Stimulated activated CD8-positive, alpha-beta memory T cell treated with anti-CD3 and anti-CD28 coated beads, Interleukin-4, amount 100 ng/mL, for 1 hour (primary cell): ENCODE results near the gene CDC42EP4.
A peak's percentile ranks its signal among the peaks of the same experiment; 100 is the strongest.

ENCODE experiments used
- DNase-seq, 2 donors: peaks; one replicate each; pipeline ENCODE4 v3.0.0-alpha.2; 2020; ENCODE audit warnings: low read depth in 2 of 2, low spot score in 1 of 2

The CDC42EP4 gene

DNA sequence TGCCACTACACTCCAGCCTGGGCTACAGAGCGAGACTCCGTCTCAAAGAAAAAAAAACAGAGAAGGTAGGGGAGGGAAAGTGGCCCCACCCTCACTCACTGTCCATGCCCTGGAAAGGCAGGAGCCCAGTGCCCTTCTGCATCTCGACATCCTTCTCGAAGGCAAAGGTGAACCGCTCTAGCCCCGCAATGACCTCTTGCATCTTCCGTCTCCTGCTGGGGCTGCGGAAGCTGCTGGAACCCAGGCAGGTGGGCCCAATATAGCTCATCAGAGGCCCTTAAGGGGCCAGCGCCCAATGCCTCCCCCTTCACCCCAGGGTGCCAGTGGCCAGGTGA is 50.2 kb downstream of the CDC42EP4 start, which contains the start of gene CPSF4L:
Gene CPSF4L, minus strand, starts transcription at position 264 of the 335 bp plus-strand sequence. Its CDS starts 62 bp downstream, at position 202.
- no peak for DNase-seq

DNA sequence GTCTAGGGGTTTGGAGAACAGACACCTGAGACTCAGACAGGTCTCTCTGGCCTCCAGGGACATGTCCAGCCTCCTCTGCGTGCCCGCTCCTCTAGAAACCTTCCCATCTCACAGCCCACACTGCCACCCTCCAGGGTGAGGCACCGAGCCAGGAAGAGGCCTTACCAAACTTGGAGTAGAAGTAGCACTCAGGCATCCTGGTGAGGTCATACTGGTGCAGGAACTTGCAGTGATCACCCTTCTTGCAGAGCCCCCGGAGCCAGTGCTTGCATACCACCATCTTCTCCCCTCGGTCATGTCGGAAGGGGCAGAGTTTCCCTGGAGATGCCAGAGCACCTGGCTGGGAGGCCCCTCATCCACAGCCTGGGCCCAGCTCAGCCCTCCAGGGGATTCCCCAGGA is 54.3 kb downstream of the CDC42EP4 start:
- no peak for DNase-seq

DNA sequence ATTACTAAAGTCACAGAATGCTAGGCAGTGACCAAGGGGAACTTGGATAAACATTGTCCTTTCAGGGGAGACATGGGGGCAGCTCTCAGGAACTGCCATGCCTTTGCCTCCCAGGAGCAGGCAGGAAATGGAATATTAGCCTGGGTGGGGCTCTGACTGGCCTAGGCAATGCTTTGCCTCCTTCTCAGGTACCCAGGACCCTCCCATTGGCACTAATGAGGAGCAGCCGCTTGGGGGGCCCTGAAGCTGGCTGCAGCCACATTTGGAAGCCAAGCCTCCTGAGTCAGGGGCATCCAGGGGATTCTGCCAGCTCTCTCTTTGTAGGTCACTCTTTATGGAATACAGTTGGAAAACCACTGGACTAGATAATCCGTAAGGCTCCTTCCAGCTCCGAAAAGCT is 55.6 kb downstream of the CDC42EP4 start:
- no peak for DNase-seq

DNA sequence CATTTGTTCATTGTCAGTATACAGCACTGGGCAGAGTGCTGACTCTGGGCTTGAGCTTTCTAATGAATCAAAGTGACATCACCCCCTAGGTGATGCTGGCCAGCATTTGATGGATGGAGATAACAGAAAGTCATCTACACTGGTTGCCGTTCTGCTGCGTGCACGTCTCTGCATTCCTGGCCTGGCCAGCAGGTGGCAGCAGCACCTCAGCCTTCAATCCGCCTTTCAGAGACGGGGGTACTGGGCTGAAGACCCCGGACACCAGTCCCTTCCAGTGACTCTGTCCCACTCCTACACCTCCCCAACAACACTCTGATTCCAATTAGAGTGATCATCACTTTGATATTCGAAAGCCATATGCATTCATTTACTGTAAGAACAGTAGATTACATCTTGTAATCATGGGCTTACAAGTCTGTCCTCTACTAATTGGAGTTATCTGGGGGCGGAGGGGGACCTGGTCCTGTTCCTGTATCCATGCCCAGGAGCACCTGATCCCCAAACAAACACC is 56.1 kb downstream of the CDC42EP4 start:
- peak in 1 of 2 donors; percentile 24 for DNase-seq

DNA sequence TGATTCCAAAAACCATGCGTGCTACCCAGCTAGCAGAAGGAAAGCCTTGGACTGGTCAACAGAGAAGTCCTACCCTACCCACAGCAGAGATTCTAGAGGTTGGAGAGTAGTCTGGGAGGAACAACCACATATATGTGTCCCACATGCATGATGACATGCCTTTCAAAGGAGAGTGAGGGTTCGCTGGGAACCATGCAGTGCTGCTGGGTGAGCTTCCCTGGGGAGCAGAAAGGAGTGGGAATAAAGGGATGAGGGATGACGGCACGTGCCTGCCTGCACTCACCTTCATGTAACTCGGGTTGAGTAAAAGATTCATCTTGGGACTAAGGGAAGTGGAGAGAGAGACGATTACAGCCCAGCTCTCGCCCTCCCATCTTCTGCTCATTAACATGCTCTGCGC is 59.9 kb downstream of the CDC42EP4 start:
- no peak for DNase-seq

DNA sequence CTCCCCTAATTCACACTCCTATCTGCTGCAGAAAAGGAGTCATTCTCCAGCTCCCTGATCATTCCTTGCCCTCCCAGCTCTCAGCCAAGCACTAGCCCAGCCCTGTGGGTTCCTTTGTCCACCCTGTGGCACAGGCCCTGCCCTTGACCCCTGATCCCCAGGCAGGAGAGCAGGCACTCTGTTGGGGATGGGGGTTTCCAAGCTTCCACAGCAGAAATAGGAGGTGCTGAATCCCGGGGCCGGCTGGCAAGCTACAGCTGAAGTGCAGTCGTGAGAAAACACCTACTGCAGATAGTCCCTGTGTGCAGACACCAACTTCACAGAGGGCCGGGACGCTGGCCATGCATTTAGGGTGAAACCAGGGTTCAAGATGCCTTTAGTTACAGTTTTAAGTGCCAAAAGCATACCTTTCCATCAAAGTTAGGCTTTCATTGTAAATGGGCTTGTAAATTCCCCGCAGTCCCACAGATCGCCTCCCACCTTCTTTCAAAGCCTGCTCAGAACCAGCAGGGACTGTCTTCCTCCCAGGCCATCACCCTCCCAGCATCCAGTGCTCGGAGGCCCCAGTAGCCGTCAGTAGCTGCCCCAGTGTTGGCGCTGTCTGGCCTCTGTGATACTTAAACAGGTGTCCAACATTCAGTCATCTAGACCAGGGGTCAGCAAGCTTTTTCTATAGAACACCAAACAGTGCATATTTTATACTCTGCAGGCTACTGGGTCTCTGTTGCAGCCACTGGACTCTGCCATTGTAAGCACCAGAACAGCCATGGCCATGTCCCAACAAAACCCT is 60.8 kb downstream of the CDC42EP4 start:
- no peak for DNase-seq

DNA sequence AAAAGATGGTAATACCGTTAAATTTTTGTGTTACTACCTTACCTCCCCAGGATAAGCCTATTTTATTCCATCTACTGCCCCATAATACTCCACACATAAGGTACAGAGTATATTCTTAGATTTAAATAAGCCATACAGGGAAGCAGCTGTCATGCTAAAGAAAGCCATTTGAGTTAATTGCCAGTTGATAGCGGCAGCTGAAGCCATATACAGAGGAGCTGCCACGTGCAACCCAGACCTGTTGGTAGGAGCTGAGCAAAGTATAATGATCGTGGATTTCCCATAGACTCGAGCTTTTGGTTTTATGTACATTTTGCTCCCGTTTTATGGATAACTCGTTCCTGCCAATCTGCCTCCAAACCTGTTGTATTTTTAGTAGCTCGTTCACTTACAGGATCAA is 62.1 kb downstream of the CDC42EP4 start:
- no peak for DNase-seq

DNA sequence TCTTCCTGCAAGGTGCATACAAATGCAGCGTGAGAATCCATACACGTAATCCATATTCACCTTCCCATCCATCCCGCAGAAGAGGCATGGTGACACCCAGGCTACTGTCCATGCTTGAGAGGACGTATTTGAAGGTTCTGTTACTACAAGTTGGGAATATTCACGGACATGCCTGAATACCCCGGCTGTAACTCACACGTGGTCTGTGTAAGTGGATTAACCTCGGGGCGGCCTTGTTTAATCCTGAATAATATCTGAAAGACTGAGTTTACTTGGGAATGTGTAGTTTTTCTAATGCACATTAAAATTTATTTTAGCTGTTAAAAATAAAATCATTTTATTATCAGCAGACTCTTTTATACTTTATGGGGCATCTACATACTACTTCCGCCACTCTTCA is 63.3 kb downstream of the CDC42EP4 start:
- no peak for DNase-seq

DNA sequence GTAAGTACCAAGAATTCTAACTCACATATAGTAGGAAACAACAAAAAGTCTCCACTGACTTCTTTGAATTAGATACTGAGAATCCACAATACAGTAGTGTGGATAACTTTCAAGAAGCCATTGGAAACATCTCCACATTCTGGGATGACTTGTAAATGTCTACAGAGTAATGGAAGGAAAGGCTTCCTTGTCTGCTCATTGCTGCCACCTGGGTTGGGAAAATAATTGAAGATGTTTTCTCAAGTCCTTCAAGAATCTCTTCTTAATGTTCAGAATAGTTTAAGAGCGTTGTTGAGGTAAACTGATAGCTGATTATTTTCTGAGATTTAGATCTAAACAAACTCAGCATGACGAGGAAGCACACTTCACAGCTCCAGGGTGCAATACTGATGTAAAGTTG is 64.1 kb downstream of the CDC42EP4 start:
- DNase-seq: no peak

DNA sequence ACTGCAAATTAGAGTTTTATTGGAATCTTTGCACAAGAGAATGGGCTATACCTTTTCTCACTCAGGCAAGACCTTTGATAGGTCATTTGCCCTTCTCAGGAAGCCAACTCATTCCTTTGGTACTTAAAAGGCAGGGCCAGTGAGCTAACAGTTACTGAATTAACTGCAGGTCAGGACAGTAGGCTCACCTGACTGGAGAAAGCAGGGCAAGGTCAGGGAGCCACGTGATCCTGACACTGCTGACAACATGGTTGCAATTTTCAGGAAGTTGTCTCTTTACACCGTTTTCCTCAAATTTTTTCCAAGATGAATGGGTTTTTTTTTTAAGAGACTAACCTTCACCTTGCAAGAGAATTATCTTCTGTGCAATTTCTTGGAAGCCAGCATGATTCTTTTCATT is 71.2 kb downstream of the CDC42EP4 start:
- DNase-seq: no peak

DNA sequence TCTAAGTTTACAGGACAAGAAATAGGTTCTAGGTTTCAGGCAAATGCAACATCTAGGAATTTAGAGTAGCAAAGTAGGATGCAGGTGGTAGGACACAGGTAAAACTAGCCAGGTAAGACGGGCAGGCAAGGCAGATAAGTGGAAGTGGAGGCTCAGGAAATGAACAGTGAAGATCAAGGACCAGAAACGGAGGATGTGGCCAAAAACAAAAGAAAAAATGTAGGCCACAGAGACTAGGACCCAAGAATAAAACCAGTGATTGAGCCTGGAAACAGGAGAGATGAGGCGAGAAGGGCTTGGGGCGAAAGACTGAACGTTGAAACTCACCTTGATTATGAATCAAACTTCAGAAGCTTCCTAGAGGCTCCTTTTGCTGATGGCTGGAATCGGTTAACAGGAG is 74.1 kb downstream of the CDC42EP4 start:
- no peak for DNase-seq

DNA sequence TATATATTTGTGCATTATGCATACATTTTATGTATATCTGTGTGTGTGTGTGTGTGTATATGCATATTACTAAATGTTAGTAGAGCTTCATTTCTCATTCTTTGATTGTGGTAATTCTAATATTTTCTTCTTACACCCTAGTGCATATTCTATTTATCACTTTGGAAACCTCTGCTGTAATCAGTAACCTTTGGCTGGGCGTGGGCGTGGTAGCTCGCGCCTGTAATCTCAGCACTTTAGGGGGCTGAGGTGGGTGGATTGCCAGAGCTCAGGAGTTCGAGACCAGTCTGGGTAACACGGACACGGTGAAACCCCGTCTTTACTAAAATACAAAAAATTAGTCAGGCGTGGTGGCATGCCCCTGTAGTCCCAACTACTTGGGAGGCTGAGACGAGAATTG is 77.1 kb downstream of the CDC42EP4 start:
- DNase-seq: no peak
